Hepatocyte (in vitro differentiated cells): ENCODE data around the gene PLXNB2. TPM values are rescaled to one million over a fixed set of nuclear protein-coding genes. Genes with fewer than 3 reads are reported as not detected.

Experiments
- DNase-seq: peaks from one replicate; pipeline ENCODE4 v3.0.0-alpha.2; 2016; ENCODE audit warnings: low spot score
- H2AFZ ChIP-seq: fragments of 200-600 bp; sonication (generic); 2 replicates; pipeline ENCODE4 v1.6.0; 2016; ENCODE audit warnings: antibody characterized with exemption, mild to moderate bottlenecking
- H3K27ac ChIP-seq: fragments of 200-600 bp; sonication (generic); 2 replicates; pipeline ENCODE4 v1.5.1; 2016; ENCODE audit warnings: mild to moderate bottlenecking
- H3K27me3 ChIP-seq: fragments of 200-600 bp; sonication (generic); 2 replicates; pipeline ENCODE4 v1.6.1; 2016
- H3K36me3 ChIP-seq: fragments of 200-600 bp; sonication (generic); replicated peaks from 2 replicates; pipeline ENCODE4 v1.5.1; 2016; ENCODE audit warnings: low read depth; ENCODE audit not compliant: insufficient read depth
- H3K4me1 ChIP-seq: fragments of 200-600 bp; sonication (generic); 2 replicates; pipeline ENCODE4 v1.5.1; 2016; ENCODE audit warnings: mild to moderate bottlenecking, moderate library complexity; ENCODE audit not compliant: insufficient read depth
- H3K4me2 ChIP-seq: fragments of 200-600 bp; sonication (generic); 2 replicates; pipeline ENCODE4 v1.6.0; 2016
- H3K4me3 ChIP-seq: fragments of 200-600 bp; sonication (generic); 2 replicates; pipeline ENCODE4 v1.5.1; 2016; ENCODE audit warnings: mild to moderate bottlenecking
- H3K79me2 ChIP-seq: fragments of 200-600 bp; sonication (generic); 2 replicates; pipeline ENCODE4 v1.6.0; 2017; ENCODE audit warnings: mild to moderate bottlenecking
- H3K9me2 ChIP-seq: fragments of 200-600 bp; sonication (generic); replicated peaks from 2 replicates; pipeline ENCODE4 v1.6.0; 2017; ENCODE audit warnings: mild to moderate bottlenecking; ENCODE audit not compliant: insufficient read depth
- H3K9me3 ChIP-seq: fragments of 200-600 bp; sonication (generic); 2 replicates; pipeline ENCODE4 v1.5.1; 2016; ENCODE audit warnings: low read depth, mild to moderate bottlenecking
- H4K20me1 ChIP-seq: fragments of 200-600 bp; sonication (generic); 2 replicates; pipeline ENCODE4 v1.6.0; 2016; ENCODE audit warnings: mild to moderate bottlenecking; ENCODE audit not compliant: insufficient read depth, poor library complexity, severe bottlenecking
- CTCF ChIP-seq: fragments of 200-600 bp; sonication (generic); IDR thresholded peaks from 2 replicates; pipeline ENCODE4 v1.5.1; 2016; ENCODE audit warnings: antibody characterized with exemption, mild to moderate bottlenecking; ENCODE audit not compliant: poor library complexity
- EZH2 ChIP-seq: fragments of 200-600 bp; sonication (generic); IDR thresholded peaks from 2 replicates; pipeline ENCODE4 v1.6.1; 2016; ENCODE audit warnings: antibody characterized with exemption, mild to moderate bottlenecking, borderline replicate concordance
- EZH2phosphoT487 ChIP-seq: fragments of 200-600 bp; sonication (generic); IDR thresholded peaks from one replicate; pipeline ENCODE4 v1.6.1; 2018; ENCODE audit warnings: antibody characterized with exemption, mild to moderate bottlenecking, low read depth, moderate library complexity; ENCODE audit not compliant: unreplicated experiment, severe bottlenecking
- WGBS: methylation state at CpG from one replicate; pipeline ENCODE4 v1.1.6; 2016; ENCODE audit warnings: low lambda C conversion rate; ENCODE audit errors: missing lambda C conversion rate; 5-methylcytosine and 5-hydroxymethylcytosine counted together
- polyA plus RNA-seq: library from polyadenylated mRNA; unstranded; fragments of >200 nt; fragmentation: Nextera tagmentation; extraction: Ambion mirVana; gene quantifications from 2 replicates; pipeline ENCODE4 v1.2.1, GENCODE V29; 2016
- total RNA-seq: library from RNA; depleted of rRNA; stranded (reverse); fragments of >200 nt; gene quantifications from 2 replicates; pipeline ENCODE4 v1.2.3, GENCODE V29; 2014

PLXNB2 gene
- total and polyA plus RNA-seq, 2 experiments from 2014 or later: 113 to 147 TPM

DNA sequence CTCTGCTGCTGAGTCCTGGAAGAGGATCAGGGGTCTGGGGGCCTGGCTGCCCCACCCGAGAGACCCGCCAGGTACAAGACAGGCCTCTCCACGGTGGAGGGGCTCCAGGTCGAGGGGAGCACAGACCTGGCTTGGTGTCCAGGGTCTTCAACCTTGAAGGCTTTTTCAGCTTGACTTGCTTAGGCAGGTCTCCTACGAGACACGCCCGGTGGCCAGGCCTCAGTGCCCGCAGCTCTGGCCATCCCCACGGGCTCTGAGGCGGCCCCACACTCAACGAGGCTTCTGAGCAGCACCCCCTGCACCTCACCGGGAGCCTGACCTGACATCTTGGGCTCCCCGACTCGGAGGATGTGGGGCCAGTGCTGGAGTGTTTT, 6.6 kb upstream of the PLXNB2 start:
- Histone ChIP-seq H3K4me1 (peaks cover 2% of the 10 kb centered on the region), H3K36me3 (no peaks in the 10 kb centered on the region), H3K9me3 (no peaks in the 10 kb centered on the region), H3K4me3 (no peak overlapping the region), H3K4me2 (no peak overlapping the region), H3K9me2 (no peaks in the 10 kb centered on the region), H3K27me3 (no peaks in the 10 kb centered on the region), H3K79me2 (no peaks in the 10 kb centered on the region), H4K20me1 (no peaks in the 10 kb centered on the region), H3K27ac (no peak overlapping the region), H2AFZ (no peak overlapping the region)
- TF ChIP-seq EZH2phosphoT487: no peak
- TF ChIP-seq CTCF: no peak
- TF ChIP-seq EZH2: no peak
- WGBS: 85% methylated on average over 14 of the region's 14 CpGs
- DNase-seq: no peak

GRCh38 chr22:50313600-50313999, 6.2 kb upstream of the PLXNB2 start:
- Histone ChIP-seq H3K27me3 (no peaks in the 10 kb centered on the region), H3K9me3 (no peaks in the 10 kb centered on the region), H3K4me2 (no peak overlapping the region), H3K36me3 (no peaks in the 10 kb centered on the region), H2AFZ (no peak overlapping the region), H4K20me1 (no peaks in the 10 kb centered on the region), H3K27ac (no peak overlapping the region), H3K79me2 (no peaks in the 10 kb centered on the region), H3K4me3 (no peak overlapping the region), H3K4me1 (peaks cover 6% of the 10 kb centered on the region), H3K9me2 (no peaks in the 10 kb centered on the region)
- whole genome bisulfite sequencing: 85% methylated on average over 11 of the region's 17 CpGs
- DNase-seq: peak; percentile 3
- TF ChIP-seq EZH2: no peak
- TF ChIP-seq CTCF: no peak
- no peak for TF ChIP-seq EZH2phosphoT487

- Histone ChIP-seq H3K4me3 (no peak overlapping the region), H3K9me2 (no peaks in the 10 kb centered on the region), H2AFZ (no peak overlapping the region), H3K9me3 (no peaks in the 10 kb centered on the region), H3K27me3 (no peaks in the 10 kb centered on the region), H3K27ac (no peak overlapping the region), H3K4me1 (peaks cover 11% of the 10 kb centered on the region), H3K36me3 (no peaks in the 10 kb centered on the region), H3K79me2 (no peaks in the 10 kb centered on the region), H4K20me1 (no peaks in the 10 kb centered on the region), H3K4me2 (no peak overlapping the region)
- 82% methylated on average over 7 of the region's 7 CpGs for WGBS
- no peak for DNase-seq
- no peak for TF ChIP-seq CTCF
- no peak for TF ChIP-seq EZH2phosphoT487
- TF ChIP-seq EZH2: no peak
These were observed 5.6 kb upstream of the PLXNB2 start for GRCh38 chr22:50313021-50313420.

DNA sequence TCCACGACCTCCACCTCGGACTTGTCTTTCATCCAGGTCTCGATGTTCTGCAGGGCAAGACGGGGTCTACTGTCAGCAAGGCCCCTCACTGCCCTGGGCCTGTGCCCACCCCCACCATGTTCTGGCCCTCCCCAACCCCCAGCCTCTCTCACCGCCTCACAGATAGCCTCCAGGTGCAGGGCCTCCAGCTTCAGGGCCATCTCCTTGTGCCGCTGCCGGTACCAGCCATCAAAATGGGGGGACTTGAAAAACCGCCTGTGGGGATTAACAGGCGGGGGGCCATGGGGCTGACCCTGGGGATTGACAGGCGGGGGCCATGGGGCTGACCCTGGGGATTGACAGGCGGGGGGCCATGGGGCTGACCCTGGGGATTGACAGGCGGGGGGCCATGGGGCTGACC, 4.9 kb upstream of the PLXNB2 start:
- Histone ChIP-seq H3K27me3 (no peaks in the 10 kb centered on the region), H3K4me3 (no peak overlapping the region), H3K36me3 (no peaks in the 10 kb centered on the region), H3K79me2 (no peaks in the 10 kb centered on the region), H3K4me2 (no peak overlapping the region), H3K9me3 (no peaks in the 10 kb centered on the region), H3K9me2 (no peaks in the 10 kb centered on the region), H3K27ac (no peak overlapping the region), H2AFZ (no peak overlapping the region), H3K4me1 (peaks cover 14% of the 10 kb centered on the region), H4K20me1 (no peaks in the 10 kb centered on the region)
- TF ChIP-seq EZH2 (no peak), CTCF (no peak), EZH2phosphoT487 (no peak)
- no peak for DNase-seq
- WGBS: 98% methylated on average over 9 of the region's 12 CpGs
